Left lung (tissue), 10 donors: ENCODE results near the gene MGA. TPM values are rescaled to one million over a fixed set of nuclear protein-coding genes. Genes with fewer than 3 reads are reported as not detected.

Source experiments
- ATAC-seq: fragments of 200-7000 bp; cut with Tn5 transposase; one replicate; pipeline ENCODE4 v1.9.1; 2020; ENCODE audit warnings: moderate library complexity
- DNase-seq, 4 donors: peaks; one replicate each; pipeline ENCODE4 v3.0.0-alpha.2; 2013 to 2020
- H3K27ac ChIP-seq, 2 donors: fragments of 200-600 bp; sonication (generic) in 1 of 2; one replicate each; pipeline versions ENCODE4 v1.5.0 to v1.8.0; 2020 to 2021
- H3K27me3 ChIP-seq, 2 donors: fragments of 200-600 bp; sonication (generic) in 1 of 2; one replicate each; pipeline versions ENCODE4 v1.5.0 to v1.8.0; 2020 to 2021
- H3K36me3 ChIP-seq, 2 donors: fragments of 200-600 bp; sonication (generic) in 1 of 2; one replicate each; pipeline versions ENCODE4 v1.5.0 to v1.8.0; 2020 to 2021
- H3K4me1 ChIP-seq, 2 donors: fragments of 200-600 bp; one replicate each; pipeline ENCODE4 v1.8.0; 2021
- H3K4me3 ChIP-seq, 2 donors: fragments of 200-600 bp; sonication (generic) in 1 of 2; one replicate each; pipeline versions ENCODE4 v1.5.0 to v1.8.0; 2020 to 2021; ENCODE audit warnings: mild to moderate bottlenecking in 1 of 2
- H3K9me3 ChIP-seq, 2 donors: fragments of 200-600 bp; sonication (generic) in 1 of 2; one replicate each; pipeline versions ENCODE4 v1.5.0 to v1.8.0; 2020 to 2021
- CTCF ChIP-seq, 2 donors: fragments of 200-600 bp; sonication (generic) in 1 of 2; IDR thresholded peaks; one replicate each; pipeline versions ENCODE4 v1.5.0 to v1.8.0; 2021; ENCODE audit warnings: antibody characterized with exemption in 2 of 2
- intact Hi-C, 2 donors: fragments of 100-400 bp; cut with DNase I; formaldehyde crosslinking; loops; one replicate each; pipeline versions ENCODE4 v1.11.2 to v1.14.2; 2022
- polyA plus RNA-seq, 6 donors: library from polyadenylated mRNA; unstranded; fragments of 120-200 nt; gene quantifications; one replicate each; pipeline ENCODE4 v1.2.1, GENCODE V29; 2013; ENCODE audit not compliant: insufficient read length in 6 of 6
- total RNA-seq, 2 donors: library from RNA; stranded (reverse); fragmentation: NEBNext Ultra II Directional; extraction: Animal tissue kit (Norgen Biotek cat#: 25700); gene quantifications; one replicate each; pipeline ENCODE4 v1.2.1, GENCODE V29; 2021
- donor health status: DM: no; HTN: yes; CAD: no.
- donor health status: DM: no; HTN: no; CAD: no.

The MGA gene
- total and polyA plus RNA-seq, 8 donors: 33.4 to 41.7 (median 39.2) TPM

GRCh38 chr15:41772720-41773331 is 112.6 kb downstream of the MGA start:
- Histone ChIP-seq H3K9me3 (no peaks in the 10 kb centered on the region), H3K27me3 (no peaks in the 10 kb centered on the region), H3K36me3 (peaks cover 0 to 4% of the 10 kb centered on the region in 2 donors), H3K27ac (peak overlapping the region in 1 of 2 donors; percentile 88), H3K4me3 (no peak overlapping the region), H3K4me1 (peaks cover 29 to 44% of the 10 kb centered on the region in 2 donors)
- TF ChIP-seq CTCF (IDR thresholded peaks at IDR 0.05): peak; percentile 65 to 77
- ATAC-seq (peak; percentile 33), DNase-seq (peak in 1 of 4 donors; percentile 70)
- intact Hi-C loops: loop anchor here in 1 of 2 donors (5.0 kb wide), 1 partner anchor 39 kb away; no protein-coding TSS in a partner anchor

GRCh38 chr15:41773332-41773728 is 113.1 kb downstream of the MGA start:
- H3K4me3 ChIP-seq: peak overlapping the region; percentile 64 to 90
- no peaks in the 10 kb centered on the region for H3K27me3 ChIP-seq
- intact Hi-C loops: loop anchor here in 1 of 2 donors (5.0 kb wide), 1 partner anchor 39 kb away; no protein-coding TSS in a partner anchor
- H3K4me1 ChIP-seq: peaks cover 29 to 46% of the 10 kb centered on the region in 2 donors
- DNase-seq (no peak), ATAC-seq (no peak)
- peak overlapping the region; percentile 85 to 88 for H3K27ac ChIP-seq
- H3K36me3 ChIP-seq: no peaks in the 10 kb centered on the region
- no peaks in the 10 kb centered on the region for H3K9me3 ChIP-seq
- no peak for TF ChIP-seq CTCF (IDR thresholded peaks at IDR 0.05)

GRCh38 chr15:41773729-41774061 is 113.5 kb downstream of the MGA start:
- peak overlapping the region; percentile 64 to 90 for H3K4me3 ChIP-seq
- DNase-seq (no peak), ATAC-seq (no peak)
- intact Hi-C loops: loop anchor here in 1 of 2 donors (5.0 kb wide), 1 partner anchor 39 kb away; no protein-coding TSS in a partner anchor
- H3K9me3 ChIP-seq: no peaks in the 10 kb centered on the region
- no peak for TF ChIP-seq CTCF (IDR thresholded peaks at IDR 0.05)
- no peaks in the 10 kb centered on the region for H3K27me3 ChIP-seq
- H3K4me1 ChIP-seq: peaks cover 29 to 46% of the 10 kb centered on the region in 2 donors
- no peaks in the 10 kb centered on the region for H3K36me3 ChIP-seq
- peak overlapping the region; percentile 85 to 88 for H3K27ac ChIP-seq

GRCh38 chr15:41774062-41774881 is 114.1 kb downstream of the MGA start, which contains the start of gene MAPKBP1:
Gene MAPKBP1, plus strand, starts transcription at chr15:41774484. Its CDS starts 792 bp downstream, at chr15:41775276.
- Histone ChIP-seq H3K36me3 (no peaks in the 10 kb centered on the region), H3K4me3 (peak within 1 kb of the TSS; percentile 64 to 90), H3K4me1 (peaks cover 29 to 46% of the 10 kb centered on the region in 2 donors), H3K27ac (peak within 1 kb of the TSS; percentile 85 to 88), H3K9me3 (no peaks in the 10 kb centered on the region), H3K27me3 (no peaks in the 10 kb centered on the region)
- intact Hi-C loops: loop anchor here in 1 of 2 donors (5.0 kb wide), 1 partner anchor 38 kb away; no protein-coding TSS in a partner anchor
- peak; percentile 36 to 38 for TF ChIP-seq CTCF (IDR thresholded peaks at IDR 0.05)
- DNase-seq (peak; percentile 98 to 99 (median 98)), ATAC-seq (peak; percentile 96)
